Fibroblast of pulmonary artery (primary cell): Measurements from ENCODE around the gene CD44.

Experiments
- DNase-seq: peaks from one replicate; pipeline ENCODE4 v3.0.0-alpha.2; 2010; ENCODE audit warnings: low read depth
- H3K4me3 ChIP-seq: replicated peaks from 2 replicates; pipeline ENCODE4 v1.5.1; 2011; ENCODE audit warnings: low read depth, mild to moderate bottlenecking, control low read depth, low read length, moderate library complexity
- CTCF ChIP-seq: IDR thresholded peaks from 2 replicates; pipeline ENCODE4 v1.5.1; 2011; ENCODE audit warnings: mild to moderate bottlenecking, control low read depth, low read length, inconsistent platforms; ENCODE audit errors: missing control alignments

Gene CD44

GRCh38 chr11:35144136-35144741 is 5.3 kb downstream of the CD44 start:
- no peak for TF ChIP-seq CTCF
- H3K4me3 ChIP-seq: no peak overlapping the region
- peak; percentile 66 for DNase-seq

- peak; percentile 68 for DNase-seq
- TF ChIP-seq CTCF: no peak
- H3K4me3 ChIP-seq: no peak overlapping the region
These were observed 5.8 kb downstream of the CD44 start for GRCh38 chr11:35144806-35145205.

GRCh38 chr11:35145271-35145670 is 6.3 kb downstream of the CD44 start:
- no peak overlapping the region for H3K4me3 ChIP-seq
- no peak for TF ChIP-seq CTCF
- no peak for DNase-seq

- TF ChIP-seq CTCF: no peak
- DNase-seq: no peak
- H3K4me3 ChIP-seq: no peak overlapping the region
These were observed 7.1 kb downstream of the CD44 start for GRCh38 chr11:35146074-35146521.

GRCh38 chr11:35146711-35147110 is 7.7 kb downstream of the CD44 start:
- TF ChIP-seq CTCF: no peak
- DNase-seq: peak; percentile 46
- no peak overlapping the region for H3K4me3 ChIP-seq

GRCh38 chr11:35147235-35147634 is 8.3 kb downstream of the CD44 start:
- no peak for TF ChIP-seq CTCF
- no peak overlapping the region for H3K4me3 ChIP-seq
- DNase-seq: no peak

GRCh38 chr11:35148163-35148837 is 9.3 kb downstream of the CD44 start:
- no peak for TF ChIP-seq CTCF
- H3K4me3 ChIP-seq: no peak overlapping the region
- no peak for DNase-seq
